Colonic mucosa (tissue), 4 donors: Measurements from ENCODE around the gene PDE6B. TPM values are rescaled to one million over a fixed set of nuclear protein-coding genes. Genes with fewer than 3 reads are reported as not detected.

Experiments
- DNase-seq: peaks from one replicate; pipeline ENCODE4 v3.0.0-alpha.2; 2020
- H3K27ac ChIP-seq: fragments of 200-600 bp; one replicate; pipeline ENCODE4 v1.8.0; 2021
- H3K27me3 ChIP-seq: fragments of 200-600 bp; one replicate; pipeline ENCODE4 v1.8.0; 2021
- H3K36me3 ChIP-seq: fragments of 200-600 bp; one replicate; pipeline ENCODE4 v1.8.0; 2021
- H3K4me1 ChIP-seq: fragments of 200-600 bp; one replicate; pipeline ENCODE4 v1.8.0; 2021; ENCODE audit warnings: mild to moderate bottlenecking
- H3K4me3 ChIP-seq: fragments of 200-600 bp; one replicate; pipeline ENCODE4 v1.8.0; 2021
- H3K9ac ChIP-seq, 2 donors: one replicate each; pipeline ENCODE4 v1.7.0; 2013; ENCODE audit warnings: control low read depth in 2 of 2, low read depth in 2 of 2, low read length in 2 of 2
- H3K9me3 ChIP-seq: fragments of 200-600 bp; one replicate; pipeline ENCODE4 v1.8.0; 2021
- CTCF ChIP-seq: fragments of 200-600 bp; IDR thresholded peaks from one replicate; pipeline ENCODE4 v1.8.0; 2022; ENCODE audit warnings: antibody characterized with exemption, mild to moderate bottlenecking
- intact Hi-C: fragments of 100-400 bp; cut with DNase I; formaldehyde crosslinking; loops from one replicate; pipeline ENCODE4 v1.14.1; 2022
- total RNA-seq, 2 donors: library from RNA; stranded (reverse); fragmentation: NEBNext Ultra II Directional in 1 of 2; extraction: Animal tissue kit (Norgen Biotek cat#: 25700) in 1 of 2; gene quantifications; one replicate each; pipeline ENCODE4 v1.2.1, GENCODE V29; 2021
- donor health status: healthy.
- donor health status: DM: no; HTN: no; CAD: no.
- donor health status: DM: no; HTN: no; CAD: no.

The PDE6B gene
- total RNA-seq, 2 donors from 2014 or later, result 1.2 to 2.3 TPM

GRCh38 chr4:610411-611261, 14.7 kb upstream of the PDE6B start:
- Histone ChIP-seq H3K9me3 (no peaks in the 10 kb centered on the region), H3K36me3 (no peaks in the 10 kb centered on the region), H3K27ac (no peak overlapping the region), H3K4me1 (no peaks in the 10 kb centered on the region), H3K27me3 (no peaks in the 10 kb centered on the region), H3K4me3 (no peak overlapping the region), H3K9ac (no peak overlapping the region)
- intact Hi-C loops, result no loop called here
- no peak for TF ChIP-seq CTCF
- DNase-seq, result peak; percentile 36

GRCh38 chr4:612052-612748, 13.2 kb upstream of the PDE6B start:
- no peaks in the 10 kb centered on the region for H3K27me3 ChIP-seq
- no peak for TF ChIP-seq CTCF
- intact Hi-C loops, result no loop called here
- DNase-seq, result no peak
- no peak overlapping the region for H3K27ac ChIP-seq
- H3K9ac ChIP-seq, result no peak overlapping the region
- H3K36me3 ChIP-seq, result no peaks in the 10 kb centered on the region
- H3K9me3 ChIP-seq, result no peaks in the 10 kb centered on the region
- no peaks in the 10 kb centered on the region for H3K4me1 ChIP-seq
- no peak overlapping the region for H3K4me3 ChIP-seq

GRCh38 chr4:612749-613125, 12.6 kb upstream of the PDE6B start:
- no peak overlapping the region for H3K9ac ChIP-seq
- no peaks in the 10 kb centered on the region for H3K27me3 ChIP-seq
- H3K4me1 ChIP-seq, result no peaks in the 10 kb centered on the region
- intact Hi-C loops, result no loop called here
- H3K9me3 ChIP-seq, result no peaks in the 10 kb centered on the region
- no peak for TF ChIP-seq CTCF
- no peak overlapping the region for H3K27ac ChIP-seq
- H3K4me3 ChIP-seq, result no peak overlapping the region
- no peaks in the 10 kb centered on the region for H3K36me3 ChIP-seq
- no peak for DNase-seq

GRCh38 chr4:613126-613525, 12.2 kb upstream of the PDE6B start:
- DNase-seq, result no peak
- Histone ChIP-seq H3K27me3 (no peaks in the 10 kb centered on the region), H3K4me3 (no peak overlapping the region)

GRCh38 chr4:616091-616490, 9.3 kb upstream of the PDE6B start:
- no peak for TF ChIP-seq CTCF
- Histone ChIP-seq H3K9ac (no peak overlapping the region), H3K27me3 (no peaks in the 10 kb centered on the region), H3K36me3 (no peaks in the 10 kb centered on the region), H3K27ac (no peak overlapping the region), H3K4me1 (no peaks in the 10 kb centered on the region), H3K9me3 (no peaks in the 10 kb centered on the region), H3K4me3 (no peak overlapping the region)
- no peak for DNase-seq
- intact Hi-C loops, result no loop called here

More at GRCh38 chr4:613126-613525, 12.2 kb upstream of the PDE6B start:
- Histone ChIP-seq H3K9ac (no peak overlapping the region), H3K36me3 (no peaks in the 10 kb centered on the region), H3K27ac (no peak overlapping the region), H3K4me1 (no peaks in the 10 kb centered on the region), H3K9me3 (no peaks in the 10 kb centered on the region)
- TF ChIP-seq CTCF, result no peak
- intact Hi-C loops, result no loop called here
